GM19328 (cell line): ENCODE data around the gene CD2.
"Not testable (repeated sequence)": the region's sequence is repeated elsewhere in the genome, so short reads cannot be mapped to it uniquely, and the experiment has no call there.

ENCODE experiments used
- ATAC-seq: cut with Tn5 transposase; IDR thresholded peaks from one replicate; pipeline ENCODE4 v1.9.1; 2021; ENCODE audit warnings: mild to moderate bottlenecking, moderate library complexity; ENCODE audit not compliant: unreplicated experiment

CD2 gene

GRCh38 chr1:116731439-116731838, 22.8 kb upstream of the CD2 start:
- no peak for ATAC-seq

GRCh38 chr1:116732726-116733125, 21.5 kb upstream of the CD2 start:
- ATAC-seq: no peak

- ATAC-seq: no peak
Measured at GRCh38 chr1:116733476-116734365, 20.5 kb upstream of the CD2 start.

GRCh38 chr1:116735246-116735645, 19.0 kb upstream of the CD2 start:
- ATAC-seq: no peak

GRCh38 chr1:116737020-116737854, 17.0 kb upstream of the CD2 start:
- ATAC-seq: peak; percentile 36

- peak; percentile 35 for ATAC-seq
Measured at GRCh38 chr1:116737855-116738321, 16.3 kb upstream of the CD2 start.

- ATAC-seq: peak; percentile 52
Measured at GRCh38 chr1:116738673-116739370, 15.4 kb upstream of the CD2 start.

GRCh38 chr1:116739371-116740012, 14.7 kb upstream of the CD2 start:
- ATAC-seq: no peak

GRCh38 chr1:116740296-116740695, 13.9 kb upstream of the CD2 start:
- no peak for ATAC-seq

GRCh38 chr1:116740746-116741145, 13.5 kb upstream of the CD2 start:
- ATAC-seq: no peak

- no peak for ATAC-seq
Measured at GRCh38 chr1:116741836-116742565, 12.2 kb upstream of the CD2 start.

- no peak for ATAC-seq
Measured at GRCh38 chr1:116743535-116743934, 10.7 kb upstream of the CD2 start.

GRCh38 chr1:116748272-116748671, 6.0 kb upstream of the CD2 start:
- no peak for ATAC-seq

GRCh38 chr1:116751146-116751545, 3.1 kb upstream of the CD2 start:
- no peak for ATAC-seq

- ATAC-seq: no peak
Measured at GRCh38 chr1:116751621-116752020, 2.6 kb upstream of the CD2 start.

- ATAC-seq: no peak
Measured at GRCh38 chr1:116753312-116753711, 918 bp upstream of the CD2 start.

- no peak for ATAC-seq
Measured at GRCh38 chr1:116755066-116755465, 836 bp downstream of the CD2 start.

GRCh38 chr1:116755681-116756080, 1.5 kb downstream of the CD2 start:
- no peak for ATAC-seq

GRCh38 chr1:116756092-116756491, 1.9 kb downstream of the CD2 start:
- ATAC-seq: not testable (repeated sequence)

- not testable (repeated sequence) for ATAC-seq
Measured at GRCh38 chr1:116758456-116758815, 4.2 kb downstream of the CD2 start.
